Gastrocnemius medialis (tissue), 4 donors: ENCODE data around the gene ARID3B.

Experiments
- POLR2A ChIP-seq, 2 donors: fragments of 450-650 bp; IDR thresholded peaks; one replicate each; pipeline ENCODE4 v1.6.1; 2017; ENCODE audit warnings: antibody characterized with exemption in 2 of 2, mild to moderate bottlenecking in 2 of 2, moderate library complexity in 2 of 2
- TF ChIP-seq, protein P1 (sequence below), 5 experiments: fragments of 450-650 bp in 3 of 5; fragments of 200-600 bp in 2 of 5; sonication (generic) in 2 of 5; IDR thresholded peaks in 4 of 5; conservative IDR thresholded peaks in 1 of 5; 1 replicate in 4 of 5; 2 replicates in 1 of 5; pipeline ENCODE4 v1.5.1; 2016 to 2019; ENCODE audit warnings: antibody characterized with exemption in 5 of 5, mild to moderate bottlenecking in 3 of 5, moderate library complexity in 3 of 5

DNA sequence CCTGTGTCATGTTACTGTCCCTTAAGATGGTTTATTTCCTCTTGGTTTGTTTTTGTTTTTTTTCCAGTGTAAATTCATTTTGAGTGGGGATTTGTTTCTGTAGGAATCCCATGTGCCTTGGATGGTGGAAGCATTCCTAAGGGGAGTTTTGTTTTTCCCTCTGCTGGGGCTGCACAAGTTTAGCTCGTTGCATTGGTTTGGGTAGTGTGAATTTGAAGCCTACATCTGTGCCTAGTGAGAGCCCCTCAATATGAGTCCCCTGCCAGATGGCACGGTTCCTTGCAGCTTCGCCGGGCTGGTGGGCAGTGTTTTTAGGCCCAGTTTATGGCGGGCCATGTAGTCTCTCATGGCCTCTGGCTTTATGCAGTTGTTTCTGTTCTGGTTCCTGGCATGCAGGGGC lies 17.7 kb downstream of the ARID3B start:
- TF ChIP-seq, protein P1, sequence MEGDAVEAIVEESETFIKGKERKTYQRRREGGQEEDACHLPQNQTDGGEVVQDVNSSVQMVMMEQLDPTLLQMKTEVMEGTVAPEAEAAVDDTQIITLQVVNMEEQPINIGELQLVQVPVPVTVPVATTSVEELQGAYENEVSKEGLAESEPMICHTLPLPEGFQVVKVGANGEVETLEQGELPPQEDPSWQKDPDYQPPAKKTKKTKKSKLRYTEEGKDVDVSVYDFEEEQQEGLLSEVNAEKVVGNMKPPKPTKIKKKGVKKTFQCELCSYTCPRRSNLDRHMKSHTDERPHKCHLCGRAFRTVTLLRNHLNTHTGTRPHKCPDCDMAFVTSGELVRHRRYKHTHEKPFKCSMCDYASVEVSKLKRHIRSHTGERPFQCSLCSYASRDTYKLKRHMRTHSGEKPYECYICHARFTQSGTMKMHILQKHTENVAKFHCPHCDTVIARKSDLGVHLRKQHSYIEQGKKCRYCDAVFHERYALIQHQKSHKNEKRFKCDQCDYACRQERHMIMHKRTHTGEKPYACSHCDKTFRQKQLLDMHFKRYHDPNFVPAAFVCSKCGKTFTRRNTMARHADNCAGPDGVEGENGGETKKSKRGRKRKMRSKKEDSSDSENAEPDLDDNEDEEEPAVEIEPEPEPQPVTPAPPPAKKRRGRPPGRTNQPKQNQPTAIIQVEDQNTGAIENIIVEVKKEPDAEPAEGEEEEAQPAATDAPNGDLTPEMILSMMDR (IDR thresholded peaks at IDR 0.05 in 4 of 5, conservative IDR thresholded peaks at IDR 0.05 in 1 of 5) = no peak
- no peak for TF ChIP-seq POLR2A (IDR thresholded peaks at IDR 0.05)
